H7 (cell line): Measurements from ENCODE around the gene DNAH17. TPM values are rescaled to one million over a fixed set of nuclear protein-coding genes. Genes with fewer than 3 reads are reported as not detected.

Experiments
- DNase-seq: peaks from one replicate; pipeline ENCODE4 v3.0.0; 2012
- H3K27me3 ChIP-seq: 2 replicates; pipeline ENCODE4 v1.6.0; 2011; ENCODE audit warnings: mild to moderate bottlenecking, low read length; ENCODE audit not compliant: control insufficient read depth, insufficient read depth
- H3K36me3 ChIP-seq: replicated peaks from 2 replicates; pipeline ENCODE4 v1.5.1; 2011; ENCODE audit warnings: low read length; ENCODE audit not compliant: control insufficient read depth, insufficient read depth
- H3K4me3 ChIP-seq: 2 replicates; pipeline ENCODE4 v1.5.1; 2011; ENCODE audit warnings: low read depth, mild to moderate bottlenecking, control low read depth, low read length, moderate library complexity; ENCODE audit not compliant: insufficient read depth
- total RNA-seq: library from RNA; depleted of rRNA; stranded (reverse); fragments of >200 nt; shearing (Covaris generic); gene quantifications from 2 replicates; pipeline ENCODE4 v1.2.3, GENCODE V29; 2014

DNAH17 gene
- total RNA-seq, 1 experiment from 2014 or later = 0.87 TPM

GRCh38 chr17:78532311-78532710 is 44.9 kb downstream of the DNAH17 start:
- H3K36me3 ChIP-seq = no peaks in the 10 kb centered on the region
- H3K27me3 ChIP-seq = no peaks in the 10 kb centered on the region
- no peak overlapping the region for H3K4me3 ChIP-seq
- DNase-seq = no peak

DNA sequence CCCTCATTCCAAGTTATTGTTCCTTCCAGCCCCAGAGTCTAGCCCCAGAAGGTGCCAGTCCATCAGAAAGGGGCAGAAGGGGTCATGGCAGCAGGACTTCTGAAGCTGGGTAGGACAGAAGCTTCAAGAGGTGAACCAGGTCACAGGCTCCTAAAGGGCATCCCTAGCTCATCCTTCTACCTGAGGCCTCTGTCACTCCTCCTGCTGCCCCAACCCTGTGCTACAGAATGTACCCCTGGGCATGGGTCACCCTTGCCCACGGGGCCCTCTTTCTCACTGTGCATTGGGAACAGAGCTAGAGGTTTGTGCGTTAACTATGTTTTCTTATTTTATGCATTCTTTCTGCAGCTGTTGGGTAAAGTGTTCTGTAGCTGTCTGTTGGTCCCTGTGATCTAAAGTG is 46.5 kb downstream of the DNAH17 start:
- no peak for DNase-seq
- no peak overlapping the region for H3K4me3 ChIP-seq
- H3K36me3 ChIP-seq = no peaks in the 10 kb centered on the region
- no peaks in the 10 kb centered on the region for H3K27me3 ChIP-seq

- H3K27me3 ChIP-seq = no peaks in the 10 kb centered on the region
- no peak overlapping the region for H3K4me3 ChIP-seq
- no peaks in the 10 kb centered on the region for H3K36me3 ChIP-seq
- no peak for DNase-seq
Observed at GRCh38 chr17:78529871-78530670, 47.1 kb downstream of the DNAH17 start.

DNA sequence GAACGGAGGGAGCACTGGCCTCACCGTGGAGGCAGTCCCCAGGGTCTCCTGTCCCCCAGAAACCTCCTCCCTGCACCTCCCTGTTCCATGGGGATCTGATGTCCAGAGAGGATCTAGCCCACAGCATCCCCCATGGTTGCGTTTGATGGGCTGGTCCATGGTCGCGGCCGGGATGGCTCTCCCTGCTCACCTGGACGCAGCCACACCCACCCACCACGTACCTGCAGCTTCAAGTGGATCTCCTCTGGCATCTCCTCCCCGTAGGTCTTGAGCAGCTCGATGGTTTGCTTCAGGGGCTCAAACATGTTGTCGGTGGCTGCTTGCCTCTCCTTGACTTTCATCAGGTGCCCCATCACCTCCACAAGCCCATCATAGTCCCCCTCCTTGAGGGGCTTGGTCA is 47.9 kb downstream of the DNAH17 start:
- DNase-seq = no peak
- no peaks in the 10 kb centered on the region for H3K36me3 ChIP-seq

DNA sequence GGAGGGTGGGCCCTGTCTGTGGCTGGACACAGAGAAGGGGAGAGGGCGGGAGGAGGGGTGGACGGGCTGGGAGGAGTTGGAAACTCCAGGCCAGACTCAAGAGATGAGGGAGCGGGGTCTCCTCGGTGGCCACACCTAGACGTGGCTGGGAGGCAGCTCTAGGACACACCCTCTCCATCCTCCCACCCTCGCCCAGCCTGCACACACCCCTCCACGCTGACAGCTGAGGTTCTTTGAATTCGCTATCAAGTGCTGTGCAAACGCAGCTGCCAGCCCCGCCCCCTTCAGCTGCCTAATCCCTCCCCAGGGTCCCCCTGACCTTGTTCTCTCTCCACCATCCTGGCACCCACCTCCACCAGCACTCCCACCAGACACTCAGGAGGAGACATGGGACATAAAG is 48.7 kb downstream of the DNAH17 start:
- Histone ChIP-seq H3K27me3 (no peaks in the 10 kb centered on the region), H3K4me3 (no peak overlapping the region), H3K36me3 (no peaks in the 10 kb centered on the region)
- peak; percentile 77 for DNase-seq

More for the DNA sequence above, 47.9 kb downstream of the DNAH17 start:
- no peak overlapping the region for H3K4me3 ChIP-seq
- no peaks in the 10 kb centered on the region for H3K27me3 ChIP-seq

- Histone ChIP-seq H3K36me3 (no peaks in the 10 kb centered on the region), H3K27me3 (no peaks in the 10 kb centered on the region), H3K4me3 (no peak overlapping the region)
- DNase-seq = no peak
Observed at GRCh38 chr17:78527345-78527744, 49.9 kb downstream of the DNAH17 start.

DNA sequence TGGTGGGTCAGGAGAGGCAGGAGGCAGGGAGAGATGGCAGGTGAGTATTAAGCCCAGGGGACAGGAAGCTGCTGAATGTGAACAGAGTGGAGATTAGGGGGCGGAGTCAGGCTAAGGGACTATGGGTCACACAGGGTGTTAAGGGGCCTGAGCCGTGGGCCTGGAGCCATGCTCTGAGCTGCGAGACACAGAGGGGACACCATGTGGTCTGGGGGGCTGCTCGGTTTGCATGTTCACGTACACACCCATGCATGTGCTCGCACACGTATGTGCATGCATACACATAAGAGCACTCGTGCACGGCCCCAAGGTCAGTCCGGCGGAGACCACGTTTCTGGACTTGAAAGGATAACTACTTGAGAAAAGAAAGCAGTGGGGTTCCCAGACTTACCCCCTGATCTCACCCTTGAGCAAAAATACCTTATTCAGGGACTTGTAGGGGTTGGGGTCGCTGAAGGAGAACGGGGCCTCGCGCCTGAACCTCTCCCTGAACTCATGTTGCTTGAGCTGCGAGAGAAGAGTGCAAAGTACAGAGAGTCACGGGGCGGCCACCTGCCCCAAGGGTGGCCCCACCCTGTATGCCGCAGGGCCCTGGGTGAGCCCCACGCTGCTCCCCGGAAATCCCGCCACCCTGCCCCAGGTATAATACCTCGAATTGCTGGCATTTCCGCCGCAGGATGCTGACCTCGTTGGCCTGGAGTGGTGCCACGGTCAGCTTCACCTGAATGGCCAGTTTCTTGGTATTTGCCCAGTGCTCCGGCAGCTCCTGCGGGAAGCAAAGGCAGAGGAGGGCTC is 50.8 kb downstream of the DNAH17 start:
- DNase-seq = peak; percentile 75
- Histone ChIP-seq H3K36me3 (no peaks in the 10 kb centered on the region), H3K27me3 (no peaks in the 10 kb centered on the region), H3K4me3 (no peak overlapping the region)

DNA sequence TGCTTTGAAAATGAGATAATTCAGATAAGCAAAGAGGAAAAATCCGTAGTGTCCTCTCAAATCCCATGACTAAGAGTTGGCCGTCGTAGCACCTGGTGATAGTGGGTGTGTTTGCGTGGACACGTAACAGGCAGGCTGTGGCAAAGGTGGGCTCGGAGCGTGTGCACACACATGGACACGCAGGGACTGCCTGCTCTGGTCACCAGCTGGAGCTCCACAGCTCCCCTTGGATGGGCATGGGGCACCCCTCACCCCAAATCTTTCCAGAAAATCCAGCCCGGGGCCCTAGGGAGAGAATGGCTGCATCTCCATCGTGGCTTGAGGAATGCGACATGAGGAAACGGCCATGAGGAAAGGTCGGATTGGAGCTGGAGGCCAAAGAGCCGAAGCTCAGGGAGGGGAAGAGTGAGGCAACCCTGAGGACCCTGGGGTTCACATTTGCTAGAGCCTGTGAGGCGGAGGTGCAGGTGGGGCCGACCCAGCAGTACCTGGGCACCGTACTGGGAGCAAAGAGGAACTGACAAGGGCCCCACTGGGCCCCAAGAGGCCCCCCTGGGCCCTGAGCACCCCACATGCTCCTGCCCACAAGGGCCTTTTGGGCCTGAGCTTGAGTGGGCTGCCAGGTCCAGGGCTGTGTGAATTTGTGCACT is 51.6 kb downstream of the DNAH17 start:
- no peaks in the 10 kb centered on the region for H3K36me3 ChIP-seq
- H3K27me3 ChIP-seq = no peaks in the 10 kb centered on the region
- no peak overlapping the region for H3K4me3 ChIP-seq
- DNase-seq = no peak

- Histone ChIP-seq H3K36me3 (no peaks in the 10 kb centered on the region), H3K27me3 (no peaks in the 10 kb centered on the region), H3K4me3 (no peak overlapping the region)
- no peak for DNase-seq
Observed at GRCh38 chr17:78524870-78525510, 52.2 kb downstream of the DNAH17 start.

DNA sequence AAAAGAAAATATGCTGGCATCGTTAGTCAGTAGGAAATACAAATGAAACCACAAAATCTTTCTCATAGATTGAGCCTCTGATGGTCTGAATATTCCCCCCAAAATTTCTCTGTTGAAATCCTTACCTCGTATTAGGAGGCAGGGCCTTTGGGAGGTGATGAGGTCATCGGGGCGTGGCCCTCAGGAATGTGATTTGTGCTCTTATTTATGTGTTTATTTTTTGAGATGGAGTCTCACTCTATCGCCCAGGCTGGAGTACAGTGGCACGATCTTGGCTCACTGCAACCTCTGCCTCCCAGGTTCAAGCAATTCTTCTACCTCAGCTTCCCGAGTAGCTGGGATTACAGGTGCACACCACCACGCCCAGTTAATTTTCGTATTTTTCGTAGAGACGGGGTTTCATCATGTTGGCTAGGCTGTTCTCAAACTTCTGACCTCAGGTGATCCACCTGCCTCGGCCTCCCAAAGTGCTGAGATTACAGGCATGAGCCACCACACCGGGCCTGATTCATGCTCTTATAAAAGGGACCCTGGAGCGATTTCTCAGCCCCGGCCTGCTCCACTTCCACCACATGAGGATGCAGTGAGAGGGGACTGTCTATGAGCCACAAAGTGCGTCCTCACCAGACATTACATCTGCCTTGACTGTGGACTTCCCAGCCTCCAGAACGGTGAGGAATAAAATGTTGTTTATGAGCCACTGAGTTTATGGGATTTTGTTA is 53.1 kb downstream of the DNAH17 start:
- no peak overlapping the region for H3K4me3 ChIP-seq
- H3K27me3 ChIP-seq = no peaks in the 10 kb centered on the region
- H3K36me3 ChIP-seq = no peaks in the 10 kb centered on the region
- no peak for DNase-seq

DNA sequence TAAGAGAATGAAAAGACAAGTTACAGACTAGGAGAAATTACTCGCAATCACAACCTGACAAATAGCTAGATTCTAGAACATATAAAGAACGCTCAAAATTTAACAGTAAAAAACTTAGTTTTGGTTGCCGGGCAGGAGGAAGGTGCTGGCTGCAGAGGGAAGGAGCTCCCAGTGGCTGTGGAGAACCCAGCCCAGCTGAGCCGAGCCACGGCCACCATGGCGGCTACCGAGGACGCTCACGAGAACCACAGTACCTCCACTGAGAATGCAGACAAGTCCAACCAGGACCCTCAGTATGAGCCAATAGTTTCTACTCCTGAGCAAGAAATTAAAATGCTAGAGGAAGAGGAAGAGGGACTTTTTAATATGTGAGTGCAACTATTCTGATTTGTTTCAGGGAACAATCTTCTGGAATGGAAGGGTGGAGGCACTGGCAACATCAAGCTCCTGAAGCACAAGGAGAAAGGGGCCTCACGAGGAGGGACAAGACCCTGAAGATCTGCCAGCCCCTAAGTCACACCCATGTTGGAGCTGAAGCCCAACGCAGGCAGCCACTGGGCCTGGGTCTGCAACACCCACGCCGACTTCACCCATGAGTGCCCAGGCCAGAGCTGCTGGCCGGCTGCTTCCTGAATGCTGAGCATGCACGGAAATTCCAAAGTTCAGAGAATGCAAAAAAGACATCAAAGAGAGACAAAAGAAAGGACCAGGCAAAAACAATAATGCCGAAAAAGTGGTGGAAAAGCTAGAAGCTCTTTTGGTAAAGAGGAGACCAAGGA is 55.0 kb downstream of the DNAH17 start:
- Histone ChIP-seq H3K4me3 (no peak overlapping the region), H3K36me3 (no peaks in the 10 kb centered on the region), H3K27me3 (no peaks in the 10 kb centered on the region)
- no peak for DNase-seq

DNA sequence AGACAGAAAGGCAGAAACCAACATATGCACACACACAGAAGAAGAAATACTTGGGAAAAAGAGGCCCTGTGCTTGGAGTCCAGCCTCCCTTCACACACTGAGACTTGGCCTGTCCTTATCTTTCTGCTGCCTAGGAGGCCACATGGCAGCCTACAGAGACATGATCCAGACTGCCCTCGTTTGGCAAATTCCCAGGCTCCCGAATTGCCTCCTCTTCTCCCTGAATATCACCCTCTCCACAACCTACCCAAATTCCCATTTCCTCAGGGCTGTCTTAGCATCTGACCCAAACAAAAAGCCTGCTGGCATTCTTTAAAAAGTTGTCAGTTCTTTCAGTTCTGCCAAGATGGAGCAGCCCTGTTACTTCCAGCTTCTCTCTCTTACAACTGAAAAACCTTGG is 59.8 kb downstream of the DNAH17 start:
- Histone ChIP-seq H3K4me3 (no peak overlapping the region), H3K36me3 (no peaks in the 10 kb centered on the region), H3K27me3 (no peaks in the 10 kb centered on the region)
- no peak for DNase-seq

DNA sequence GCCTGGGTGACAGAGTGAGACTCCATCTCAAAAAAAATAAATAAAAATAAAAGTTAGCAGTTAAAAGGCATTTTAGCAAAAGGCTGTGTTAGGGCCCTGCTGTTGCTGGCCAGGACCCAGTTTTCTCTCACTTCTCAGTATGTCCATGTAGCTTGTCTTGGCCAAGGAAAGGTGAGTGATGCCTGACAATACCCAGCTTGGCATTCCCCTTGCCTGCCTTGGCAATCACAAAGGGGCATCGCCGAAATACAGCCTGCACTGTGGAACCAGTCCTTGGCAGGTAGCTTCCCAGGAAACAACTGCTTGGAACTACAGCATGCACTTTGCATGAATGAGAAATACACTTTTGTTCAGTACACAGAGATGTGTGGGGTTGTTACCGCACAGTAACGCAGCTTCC is 61.7 kb downstream of the DNAH17 start:
- no peak for DNase-seq
- Histone ChIP-seq H3K36me3 (no peaks in the 10 kb centered on the region), H3K27me3 (no peaks in the 10 kb centered on the region), H3K4me3 (no peak overlapping the region)
